Activated CD8-positive, alpha-beta memory T cell treated with anti-CD3 and anti-CD28 coated beads, Interleukin-2, amount 10 ng/mL, durations not matched to agents 7 days and 5 days (primary cell): Measurements from ENCODE around the gene MPEG1. TPM values are rescaled to one million over a fixed set of nuclear protein-coding genes. Genes with fewer than 3 reads are reported as not detected.

ENCODE experiments used
- ATAC-seq: fragments of 150-1000 bp; cut with Tn5 transposase; one replicate; pipeline ENCODE4 v1.10.0; 2021; ENCODE audit warnings: moderate library complexity
- CTCF ChIA-PET: fragments of 350-600 bp; sonication (Branson Sonifier 250); formaldehyde crosslinking; loops from one replicate; lab custom pipeline; 2021; ENCODE audit warnings: antibody characterized with exemption; lab: Charles Lee
- DNase-seq: peaks from one replicate; pipeline ENCODE4 v3.0.0-alpha.2; 2020
- H3K27ac Mint-ChIP-seq: one replicate; pipeline ENCODE4 v1.8.0; 2021; ENCODE audit warnings: mild to moderate bottlenecking, mixed read lengths
- H3K27me3 Mint-ChIP-seq: one replicate; pipeline ENCODE4 v1.8.0; 2021; ENCODE audit warnings: mixed read lengths
- H3K36me3 Mint-ChIP-seq: one replicate; pipeline ENCODE4 v1.8.0; 2021; ENCODE audit warnings: mild to moderate bottlenecking, mixed read lengths
- H3K4me1 Mint-ChIP-seq: one replicate; pipeline ENCODE4 v1.8.0; 2021; ENCODE audit warnings: mixed read lengths
- H3K4me3 Mint-ChIP-seq: one replicate; pipeline ENCODE4 v1.8.0; 2021; ENCODE audit warnings: mild to moderate bottlenecking, moderate library complexity, mixed read lengths
- H3K9me3 Mint-ChIP-seq: one replicate; pipeline ENCODE4 v1.8.0; 2022; ENCODE audit warnings: low read depth, mixed read lengths
- total RNA-seq, 2 experiments: library from RNA; stranded (reverse); gene quantifications; one replicate each; pipeline ENCODE4 v1.2.3, GENCODE V29; 2021

Gene MPEG1, protein sequence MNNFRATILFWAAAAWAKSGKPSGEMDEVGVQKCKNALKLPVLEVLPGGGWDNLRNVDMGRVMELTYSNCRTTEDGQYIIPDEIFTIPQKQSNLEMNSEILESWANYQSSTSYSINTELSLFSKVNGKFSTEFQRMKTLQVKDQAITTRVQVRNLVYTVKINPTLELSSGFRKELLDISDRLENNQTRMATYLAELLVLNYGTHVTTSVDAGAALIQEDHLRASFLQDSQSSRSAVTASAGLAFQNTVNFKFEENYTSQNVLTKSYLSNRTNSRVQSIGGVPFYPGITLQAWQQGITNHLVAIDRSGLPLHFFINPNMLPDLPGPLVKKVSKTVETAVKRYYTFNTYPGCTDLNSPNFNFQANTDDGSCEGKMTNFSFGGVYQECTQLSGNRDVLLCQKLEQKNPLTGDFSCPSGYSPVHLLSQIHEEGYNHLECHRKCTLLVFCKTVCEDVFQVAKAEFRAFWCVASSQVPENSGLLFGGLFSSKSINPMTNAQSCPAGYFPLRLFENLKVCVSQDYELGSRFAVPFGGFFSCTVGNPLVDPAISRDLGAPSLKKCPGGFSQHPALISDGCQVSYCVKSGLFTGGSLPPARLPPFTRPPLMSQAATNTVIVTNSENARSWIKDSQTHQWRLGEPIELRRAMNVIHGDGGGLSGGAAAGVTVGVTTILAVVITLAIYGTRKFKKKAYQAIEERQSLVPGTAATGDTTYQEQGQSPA
- total RNA-seq, result not detected

DNA sequence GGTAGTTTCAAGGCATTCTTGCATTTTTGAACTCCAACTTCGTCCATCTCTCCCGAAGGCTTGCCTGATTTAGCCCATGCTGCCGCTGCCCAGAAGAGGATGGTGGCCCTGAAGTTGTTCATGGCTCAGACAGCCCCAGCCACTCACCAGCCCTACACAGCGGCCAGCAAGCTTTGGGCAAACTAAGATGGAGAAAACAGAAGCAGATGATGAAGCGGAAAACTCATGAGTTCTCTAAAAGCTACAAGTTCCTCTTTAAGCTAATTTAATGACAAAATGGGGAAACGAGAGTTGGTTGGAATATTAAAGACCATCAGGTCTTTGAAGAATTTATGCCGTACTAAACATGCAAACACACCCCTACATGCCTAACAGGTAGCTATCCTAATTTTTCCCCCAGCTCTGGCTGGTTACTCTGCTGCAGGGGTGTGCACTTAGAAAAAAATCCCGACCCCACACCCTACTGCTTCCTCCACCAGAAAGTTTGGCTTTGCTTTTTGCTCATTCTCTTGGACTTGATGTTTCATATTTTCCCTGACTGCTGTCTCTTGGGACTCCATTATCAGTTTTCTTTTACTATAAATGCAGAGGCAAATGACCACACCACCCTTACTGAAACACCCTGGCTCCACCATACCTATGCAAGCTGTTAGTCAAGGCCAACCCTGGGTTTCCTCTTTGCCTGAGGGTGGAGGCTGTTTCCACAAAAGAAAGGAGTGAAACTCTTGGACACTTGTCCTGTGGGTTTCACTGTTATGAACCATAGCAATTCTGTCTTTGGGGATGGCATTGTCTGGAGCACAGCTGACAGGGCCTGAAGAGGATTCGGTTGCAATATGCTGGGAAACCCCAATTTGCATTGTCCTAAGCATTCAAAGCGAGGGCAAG lies at the start of gene MPEG1:
TSS of gene MPEG1 (minus strand) at position 184 of the 888 bp plus-strand sequence. CDS start at position 122, 62 bp downstream.
- no peak for DNase-seq
- CTCF ChIA-PET, result interaction anchor here (0.9 to 1.0 kb wide), 2 partner anchors 10 to 42 kb away, joined by 3 to 6 read pairs; partner anchors contain the start of gene DTX4
- Mint-ChIP-seq H3K36me3 (no peaks in the 10 kb centered on the region), H3K27me3 (peaks cover 26% of the 10 kb centered on the region), H3K9me3 (no peaks in the 10 kb centered on the region), H3K4me1 (peaks cover 9% of the 10 kb centered on the region), H3K27ac (no peak within 1 kb of the TSS), H3K4me3 (no peak within 1 kb of the TSS)
- ATAC-seq, result no peak

DNA sequence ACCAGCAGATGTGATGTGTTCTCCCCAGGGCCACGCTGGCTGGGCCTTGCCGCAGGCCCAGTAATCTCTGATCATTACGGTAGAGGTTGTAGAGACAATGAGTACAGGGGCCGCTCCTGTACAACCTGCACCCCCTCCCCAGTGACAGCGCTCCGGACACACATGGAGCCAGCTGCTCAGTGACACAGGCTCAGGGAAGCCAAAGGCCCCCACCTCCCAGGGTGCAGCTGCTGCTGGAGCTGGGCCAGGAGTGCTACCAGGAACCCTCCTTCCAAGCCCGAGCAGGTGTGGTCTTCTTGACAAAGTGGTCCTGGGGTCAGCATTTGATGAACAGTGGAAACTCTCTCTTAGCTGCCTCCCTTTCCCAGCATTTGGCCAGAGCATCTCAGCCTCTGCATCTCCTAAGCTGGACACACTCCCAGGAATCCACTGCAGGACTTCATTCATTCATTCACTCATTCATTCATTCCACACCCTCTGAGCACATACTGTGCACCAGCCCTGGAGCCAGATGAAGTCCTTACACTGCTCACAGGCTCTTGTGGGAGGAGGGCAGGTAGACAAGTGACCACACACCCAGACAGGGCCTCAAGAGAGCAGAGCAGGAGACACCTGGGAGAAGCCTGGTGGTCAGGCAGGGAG lies 49.6 kb upstream of the MPEG1 start:
- DNase-seq (no peak), ATAC-seq (no peak)
- CTCF ChIA-PET, result no interaction called here
- Mint-ChIP-seq H3K27me3 (no peaks in the 10 kb centered on the region), H3K4me3 (no peak overlapping the region), H3K9me3 (no peaks in the 10 kb centered on the region), H3K36me3 (no peaks in the 10 kb centered on the region), H3K27ac (no peak overlapping the region), H3K4me1 (no peaks in the 10 kb centered on the region)

DNA sequence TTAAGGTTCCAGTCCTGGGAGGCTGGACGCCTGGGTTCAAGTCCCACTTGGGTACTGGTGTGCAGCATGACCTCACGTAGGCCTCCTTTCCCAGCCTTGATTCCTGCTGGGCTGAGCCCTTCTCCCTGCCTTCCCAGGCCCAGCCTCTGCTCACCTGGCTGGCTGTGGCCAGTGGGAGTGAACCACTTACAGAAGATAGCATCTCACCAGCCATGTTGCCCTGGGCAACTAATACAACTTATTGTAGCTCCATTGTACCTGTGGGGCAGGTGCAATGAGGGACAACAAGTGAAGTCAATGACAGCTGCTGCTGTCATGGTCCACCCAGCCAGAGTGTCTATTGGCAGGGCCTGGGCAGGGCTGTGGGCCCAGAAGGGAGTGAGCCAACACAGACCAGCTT lies 48.4 kb upstream of the MPEG1 start:
- Mint-ChIP-seq H3K9me3 (no peaks in the 10 kb centered on the region), H3K27ac (no peak overlapping the region), H3K27me3 (no peaks in the 10 kb centered on the region), H3K36me3 (no peaks in the 10 kb centered on the region), H3K4me1 (no peaks in the 10 kb centered on the region), H3K4me3 (no peak overlapping the region)
- DNase-seq, result no peak
- no peak for ATAC-seq
- CTCF ChIA-PET, result no interaction called here

DNA sequence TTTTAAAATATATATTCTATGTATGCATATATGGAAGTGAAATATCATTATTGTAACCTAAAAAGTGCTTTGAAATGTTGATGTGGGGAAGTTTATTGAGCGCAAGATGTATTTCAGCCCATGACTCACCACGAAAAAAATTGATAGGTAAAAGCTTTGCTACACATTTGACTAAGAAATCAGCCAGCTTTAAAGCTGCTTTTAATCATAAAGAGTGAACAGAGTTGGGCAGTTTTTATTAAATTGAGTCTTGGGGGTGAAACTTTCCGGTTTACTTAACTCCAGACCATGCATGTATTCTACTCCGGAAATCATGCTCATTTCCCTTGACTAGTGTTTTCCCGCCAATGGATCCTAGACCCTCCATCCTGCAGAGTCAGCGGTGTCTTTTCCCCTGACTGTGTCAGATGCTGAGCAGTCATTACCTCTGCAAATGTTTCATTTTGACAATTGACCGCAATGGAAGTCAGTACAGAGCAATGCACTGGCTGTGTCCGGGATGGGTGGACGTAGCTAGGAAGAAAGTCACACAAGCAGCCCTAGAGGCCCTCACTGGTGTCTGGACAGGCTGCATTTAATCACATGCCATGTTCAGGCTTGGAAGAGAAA lies 47.2 kb upstream of the MPEG1 start:
- CTCF ChIA-PET, result no interaction called here
- Mint-ChIP-seq H3K9me3 (no peaks in the 10 kb centered on the region), H3K27me3 (no peaks in the 10 kb centered on the region), H3K36me3 (no peaks in the 10 kb centered on the region), H3K4me1 (no peaks in the 10 kb centered on the region), H3K27ac (no peak overlapping the region), H3K4me3 (no peak overlapping the region)
- ATAC-seq, result no peak
- DNase-seq, result no peak

DNA sequence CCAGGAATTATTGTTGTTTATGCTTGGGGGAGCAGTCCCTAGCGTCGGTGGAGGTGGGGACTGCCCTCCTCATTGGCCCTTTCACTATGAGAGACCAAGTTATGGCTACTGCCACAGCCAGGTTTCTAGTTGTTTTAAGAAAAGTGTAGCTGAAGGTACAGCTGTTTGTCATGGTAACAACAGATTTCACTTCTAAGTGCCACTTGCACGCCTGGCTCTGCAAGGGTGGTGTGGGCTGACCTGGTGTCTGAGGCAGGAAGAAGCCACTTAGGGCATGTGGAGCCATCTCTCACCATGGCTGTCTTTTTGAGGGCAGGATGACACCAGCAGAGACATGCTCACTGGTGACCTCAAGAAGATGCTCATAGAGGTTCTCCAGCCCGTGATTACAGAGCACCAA lies 46.3 kb upstream of the MPEG1 start:
- Mint-ChIP-seq H3K9me3 (no peaks in the 10 kb centered on the region), H3K27me3 (no peaks in the 10 kb centered on the region), H3K4me3 (no peak overlapping the region), H3K4me1 (no peaks in the 10 kb centered on the region), H3K27ac (no peak overlapping the region), H3K36me3 (no peaks in the 10 kb centered on the region)
- ATAC-seq (no peak), DNase-seq (no peak)
- CTCF ChIA-PET, result no interaction called here

DNA sequence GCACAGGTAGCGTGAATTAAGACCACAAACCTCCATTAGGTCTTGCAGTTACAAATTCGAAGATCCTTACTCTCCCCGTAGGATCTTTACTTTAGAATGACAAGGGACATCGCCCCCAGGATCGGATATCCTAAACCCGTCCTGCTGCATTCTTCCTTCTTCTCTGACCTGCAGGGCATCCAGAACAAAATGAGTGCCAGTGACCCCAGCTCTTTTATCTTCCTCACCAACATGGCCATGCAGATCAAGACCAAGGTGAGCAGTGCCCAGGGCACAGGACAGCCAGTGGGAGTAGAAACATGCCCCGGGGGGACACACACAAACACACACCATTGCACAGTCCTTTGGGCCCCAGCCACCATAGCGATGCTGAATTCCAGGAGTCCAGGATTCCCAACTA lies 42.6 kb upstream of the MPEG1 start:
- H3K9me3 Mint-ChIP-seq, result no peaks in the 10 kb centered on the region
- no peak for DNase-seq

DNA sequence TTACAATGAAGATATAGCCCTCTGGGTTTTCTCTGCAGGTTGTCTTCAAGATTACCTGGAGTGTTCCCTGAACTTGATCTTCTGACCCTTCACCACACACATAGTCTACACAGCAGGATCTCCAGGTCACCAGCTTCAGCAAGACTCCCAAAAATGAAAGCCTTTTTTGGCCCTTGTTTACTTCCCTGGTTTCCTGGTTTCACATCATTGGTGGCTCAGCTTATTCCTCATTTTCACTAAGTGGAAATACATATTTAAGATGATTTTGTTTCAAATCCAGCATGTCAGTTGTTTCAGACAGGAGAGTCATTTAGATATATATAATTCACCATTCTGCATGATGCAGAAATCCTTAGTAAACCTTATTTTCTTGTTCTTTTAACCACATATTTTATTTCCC lies 41.6 kb upstream of the MPEG1 start:
- Mint-ChIP-seq H3K4me3 (no peak overlapping the region), H3K27me3 (peaks cover 3% of the 10 kb centered on the region), H3K9me3 (no peaks in the 10 kb centered on the region), H3K36me3 (no peaks in the 10 kb centered on the region), H3K4me1 (no peaks in the 10 kb centered on the region), H3K27ac (no peak overlapping the region)
- ATAC-seq, result no peak
- DNase-seq, result no peak
- CTCF ChIA-PET, result no interaction called here

More for the DNA sequence above, 42.6 kb upstream of the MPEG1 start:
- Mint-ChIP-seq H3K27ac (no peak overlapping the region), H3K27me3 (peaks cover 3% of the 10 kb centered on the region), H3K36me3 (no peaks in the 10 kb centered on the region), H3K4me3 (no peak overlapping the region), H3K4me1 (no peaks in the 10 kb centered on the region)
- CTCF ChIA-PET, result no interaction called here
- ATAC-seq, result no peak

DNA sequence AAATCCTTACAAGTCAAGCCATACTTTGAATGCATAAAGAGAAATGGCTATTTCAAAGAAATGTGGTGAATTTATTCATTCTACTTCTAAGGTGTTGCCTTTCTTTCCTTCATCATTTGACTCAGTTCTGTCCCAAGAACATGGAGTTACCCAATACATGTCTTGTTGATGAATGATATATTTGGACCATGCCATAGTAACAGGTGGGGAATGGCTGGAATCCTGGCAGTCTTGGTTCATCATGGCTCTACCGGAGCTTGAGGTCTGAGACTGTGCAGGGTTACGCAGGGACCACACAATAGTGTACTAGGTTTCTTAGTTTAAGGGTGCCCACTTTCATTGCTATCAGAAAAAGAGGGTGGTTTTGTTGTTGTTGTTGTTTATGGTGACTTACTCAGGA lies 40.3 kb upstream of the MPEG1 start:
- CTCF ChIA-PET, result no interaction called here
- Mint-ChIP-seq H3K27ac (no peak overlapping the region), H3K4me3 (no peak overlapping the region), H3K36me3 (no peaks in the 10 kb centered on the region), H3K27me3 (peaks cover 3% of the 10 kb centered on the region), H3K9me3 (no peaks in the 10 kb centered on the region), H3K4me1 (peaks cover 3% of the 10 kb centered on the region)
- DNase-seq, result no peak
- ATAC-seq, result no peak

DNA sequence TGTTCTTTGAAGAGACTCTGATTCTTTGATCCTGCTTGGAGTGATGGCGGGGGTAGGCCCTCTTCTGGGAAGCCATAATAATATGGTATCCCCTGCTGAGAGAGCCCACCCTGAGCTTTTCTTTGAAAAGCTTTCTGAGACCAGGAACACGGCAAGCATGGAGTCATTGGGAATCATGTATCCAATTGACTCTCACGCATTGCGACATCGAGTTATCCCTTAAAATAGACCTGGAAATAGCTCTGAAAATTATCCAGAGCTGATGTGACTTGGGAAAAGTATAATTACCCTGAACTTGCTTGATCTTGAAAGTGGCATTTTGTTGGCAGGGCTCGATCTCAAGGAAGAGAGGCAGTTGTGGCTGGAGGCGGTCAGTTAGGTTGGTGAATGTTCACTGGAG lies 36.8 kb upstream of the MPEG1 start:
- CTCF ChIA-PET, result no interaction called here
- DNase-seq (no peak), ATAC-seq (no peak)
- Mint-ChIP-seq H3K4me1 (peaks cover 13% of the 10 kb centered on the region), H3K27ac (no peak overlapping the region), H3K36me3 (no peaks in the 10 kb centered on the region), H3K4me3 (no peak overlapping the region), H3K9me3 (no peaks in the 10 kb centered on the region), H3K27me3 (peaks cover 11% of the 10 kb centered on the region)

DNA sequence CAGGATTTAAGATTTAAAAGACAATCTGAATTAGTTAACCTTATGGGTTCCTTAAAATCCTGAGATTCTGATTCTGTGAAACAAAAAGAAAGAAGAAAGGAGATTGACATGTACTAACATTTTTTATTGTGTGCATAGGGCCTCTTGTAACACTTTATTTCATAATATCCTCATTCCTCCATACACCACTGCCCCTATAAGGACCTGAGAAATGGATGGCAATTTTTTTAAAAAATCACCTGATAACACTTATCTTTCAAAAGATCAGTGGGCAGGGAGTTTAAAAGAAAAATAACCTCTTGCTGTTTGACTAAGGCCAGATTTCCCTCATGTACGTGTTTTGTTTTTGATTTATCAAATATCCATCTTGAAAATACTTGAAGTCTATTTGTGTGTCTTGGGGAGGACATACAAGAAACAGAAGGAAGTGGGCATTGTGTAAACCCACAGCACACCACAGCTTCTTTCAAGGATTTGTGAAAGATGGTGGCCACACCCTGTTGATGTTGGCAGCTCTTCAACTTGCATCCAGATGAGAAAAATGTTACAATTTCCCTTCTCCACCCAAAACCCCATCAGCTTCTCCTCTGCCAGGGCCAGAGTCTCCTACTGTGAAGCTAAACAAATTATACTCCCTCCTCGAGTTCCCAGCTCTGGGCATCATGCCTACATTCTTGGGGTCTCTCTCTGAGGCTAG lies 35.0 kb upstream of the MPEG1 start:
- Mint-ChIP-seq H3K4me1 (peaks cover 13% of the 10 kb centered on the region), H3K36me3 (no peaks in the 10 kb centered on the region), H3K9me3 (no peaks in the 10 kb centered on the region), H3K4me3 (no peak overlapping the region), H3K27me3 (peaks cover 11% of the 10 kb centered on the region), H3K27ac (peak overlapping the region; percentile 10)
- DNase-seq, result peak; percentile 48
- ATAC-seq, result peak; percentile 27
- CTCF ChIA-PET, result no interaction called here

DNA sequence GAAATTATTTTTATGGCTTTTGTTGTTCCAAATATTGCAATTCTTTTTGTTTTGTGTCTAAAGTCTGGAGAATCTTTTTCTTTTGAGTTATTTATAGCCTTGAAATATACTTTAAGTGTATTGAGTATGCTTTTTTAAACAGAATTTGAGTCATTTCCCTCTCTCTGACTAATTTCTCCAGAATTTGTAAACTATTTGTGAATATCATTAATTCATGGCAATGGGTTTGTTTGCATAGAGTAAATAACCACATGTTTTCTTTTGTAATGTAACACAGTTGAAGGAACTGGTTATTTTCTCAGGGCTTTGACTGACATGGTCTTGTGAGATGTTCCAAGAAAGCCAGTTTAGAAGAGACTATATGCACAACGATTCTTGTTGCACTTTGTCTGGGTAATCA lies 30.9 kb upstream of the MPEG1 start:
- ATAC-seq, result no peak
- H3K27me3 Mint-ChIP-seq, result peaks cover 9% of the 10 kb centered on the region
- H3K36me3 Mint-ChIP-seq, result no peaks in the 10 kb centered on the region
- no peak overlapping the region for H3K4me3 Mint-ChIP-seq
- H3K4me1 Mint-ChIP-seq, result peaks cover 13% of the 10 kb centered on the region
- H3K27ac Mint-ChIP-seq, result no peak overlapping the region
- H3K9me3 Mint-ChIP-seq, result peaks cover 3% of the 10 kb centered on the region
- DNase-seq, result no peak
- CTCF ChIA-PET, result no interaction called here

DNA sequence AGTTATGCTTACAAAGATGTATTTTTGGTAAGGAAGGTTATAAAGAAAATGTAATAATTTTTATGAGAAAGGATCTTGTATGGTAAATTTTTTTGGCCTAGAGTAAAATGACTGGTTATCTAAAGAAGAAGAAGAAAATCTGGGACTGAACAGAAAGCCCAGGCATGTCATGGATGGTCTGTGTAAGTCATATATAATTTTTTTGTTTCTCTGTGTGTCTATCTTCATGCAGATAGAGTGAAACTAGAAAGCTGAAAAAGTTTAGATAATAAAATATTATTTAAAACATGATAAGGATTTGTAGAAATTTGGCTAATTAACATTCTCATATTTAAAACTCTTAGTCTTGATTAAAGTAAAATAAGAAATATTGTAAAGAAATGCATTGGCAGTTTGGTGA lies 27.6 kb upstream of the MPEG1 start:
- H3K27me3 Mint-ChIP-seq, result peaks cover 15% of the 10 kb centered on the region
- CTCF ChIA-PET, result no interaction called here
- H3K9me3 Mint-ChIP-seq, result peaks cover 5% of the 10 kb centered on the region
- ATAC-seq (no peak), DNase-seq (no peak)
- no peak overlapping the region for H3K27ac Mint-ChIP-seq
- no peaks in the 10 kb centered on the region for H3K4me1 Mint-ChIP-seq
- H3K4me3 Mint-ChIP-seq, result no peak overlapping the region
- H3K36me3 Mint-ChIP-seq, result no peaks in the 10 kb centered on the region
